IMR-90 (cell line): ENCODE measurements around the gene RNGTT. TPM values are rescaled to one million over a fixed set of nuclear protein-coding genes. Genes with fewer than 3 reads are reported as not detected.

Experiments
- ATAC-seq: fragments of 200-7000 bp; cut with Tn5 transposase; 2 replicates; pipeline ENCODE4 v1.9.1; 2020; ENCODE audit warnings: low read depth, mild to moderate bottlenecking, moderate library complexity
- BruUV-seq: library from RNA; stranded (reverse); fragments of 400-500 nt; replicated peaks from 2 replicates; lab custom pipeline; 2021; lab: Mats Ljungman, UMichigan
- CTCF ChIA-PET: fragments of 300-600 bp; formaldehyde crosslinking; extraction: SDS; loops from one replicate; lab custom pipeline; 2021; ENCODE audit warnings: antibody characterized with exemption; lab: Yijun Ruan, JAX
- POLR2A ChIA-PET: fragments of 300-600 bp; sonication (Branson Sonifier 250); formaldehyde crosslinking; loops from one replicate; lab custom pipeline; 2022; ENCODE audit warnings: antibody characterized with exemption; ENCODE audit not compliant: unreplicated experiment; lab: Charles Lee
- DNase-seq: peaks from one replicate; pipeline ENCODE4 v3.0.0; 2013
- H2AFZ ChIP-seq: replicated peaks from 2 replicates; pipeline ENCODE3; 2013; ENCODE audit warnings: low read length, mild to moderate bottlenecking; ENCODE audit not compliant: poor library complexity
- H2AK5ac ChIP-seq: 2 replicates; pipeline ENCODE4 v1.6.1; 2013; ENCODE audit warnings: low read depth, low read length, inconsistent platforms
- H2AK9ac ChIP-seq: replicated peaks from 2 replicates; pipeline ENCODE3; 2013; ENCODE audit warnings: mild to moderate bottlenecking, low read depth, low read length, moderate library complexity; ENCODE audit not compliant: poor library complexity
- H2BK120ac ChIP-seq: 2 replicates; pipeline ENCODE4 v1.6.1; 2013; ENCODE audit warnings: low read depth, low read length, inconsistent platforms
- H2BK15ac ChIP-seq: 3 replicates; pipeline ENCODE4 v1.6.1; 2013; ENCODE audit warnings: low read depth, low read length, inconsistent platforms
- H2BK20ac ChIP-seq: 2 replicates; pipeline ENCODE4 v1.6.1; 2013; ENCODE audit warnings: low read depth, mild to moderate bottlenecking, inconsistent platforms, low read length, moderate library complexity
- H2BK5ac ChIP-seq: 2 replicates; pipeline ENCODE4 v1.6.1; 2013; ENCODE audit warnings: mild to moderate bottlenecking, low read depth, low read length, inconsistent platforms; ENCODE audit not compliant: poor library complexity, severe bottlenecking
- H3K14ac ChIP-seq: replicated peaks from 2 replicates; pipeline ENCODE4 v1.6.1; 2013; ENCODE audit warnings: low read depth, low read length, inconsistent platforms
- H3K18ac ChIP-seq: 2 replicates; pipeline ENCODE4 v1.6.1; 2013; ENCODE audit warnings: low read depth, low read length, control low read depth
- H3K23ac ChIP-seq: 2 replicates; pipeline ENCODE4 v1.6.1; 2013; ENCODE audit warnings: low read depth, low read length, inconsistent platforms
- H3K27ac ChIP-seq: 2 replicates; pipeline ENCODE4 v1.5.1; 2013; ENCODE audit warnings: mild to moderate bottlenecking, control low read depth, low read length; ENCODE audit not compliant: insufficient read depth
- H3K27me3 ChIP-seq: 2 replicates; pipeline ENCODE4 v1.6.1; 2013; ENCODE audit warnings: low read length; ENCODE audit not compliant: control insufficient read depth, insufficient read depth
- H3K36me3 ChIP-seq: 2 replicates; pipeline ENCODE4 v1.6.1; 2013; ENCODE audit warnings: low read length, mixed read lengths; ENCODE audit not compliant: control insufficient read depth, insufficient read depth
- H3K4ac ChIP-seq: 2 replicates; pipeline ENCODE4 v1.6.1; 2013; ENCODE audit warnings: low read depth, low read length, inconsistent platforms
- H3K4me1 ChIP-seq: 2 replicates; pipeline ENCODE4 v1.6.1; 2013; ENCODE audit warnings: low read length, mixed read lengths; ENCODE audit not compliant: control insufficient read depth, insufficient read depth
- H3K4me2 ChIP-seq: 2 replicates; pipeline ENCODE4 v1.6.1; 2013; ENCODE audit warnings: low read depth, mild to moderate bottlenecking, control low read depth, low read length, moderate library complexity
- H3K4me3 ChIP-seq: 2 replicates; pipeline ENCODE4 v1.5.1; 2013; ENCODE audit warnings: low read depth, mild to moderate bottlenecking, control low read depth, low read length, moderate library complexity; ENCODE audit not compliant: insufficient read depth
- H3K56ac ChIP-seq: 2 replicates; pipeline ENCODE4 v1.6.1; 2013; ENCODE audit warnings: low read length, inconsistent platforms; ENCODE audit not compliant: insufficient read depth; ENCODE audit errors: extremely low read depth
- H3K79me1 ChIP-seq, 2 experiments: 2 replicates each; pipeline ENCODE4 v1.6.1; 2013; ENCODE audit warnings: low read length in 2 of 2, inconsistent platforms in 1 of 2, low read depth in 1 of 2
- H3K9ac ChIP-seq: 2 replicates; pipeline ENCODE4 v1.6.1; 2013; ENCODE audit warnings: low read depth, low read length, control low read depth
- H3K9me1 ChIP-seq: 2 replicates; pipeline ENCODE4 v1.6.1; 2013; ENCODE audit warnings: low read length, inconsistent platforms; ENCODE audit not compliant: insufficient read depth
- H3K9me3 ChIP-seq: 2 replicates; pipeline ENCODE4 v1.6.1; 2013; ENCODE audit warnings: low read length; ENCODE audit not compliant: control insufficient read depth, insufficient read depth
- H4K20me1 ChIP-seq: 2 replicates; pipeline ENCODE4 v1.6.1; 2013; ENCODE audit warnings: low read length, inconsistent platforms; ENCODE audit not compliant: insufficient read depth
- H4K5ac ChIP-seq: 2 replicates; pipeline ENCODE4 v1.6.1; 2013; ENCODE audit warnings: mild to moderate bottlenecking, low read depth, low read length, control low read depth
- H4K8ac ChIP-seq, 2 experiments: 2 replicates each; pipeline ENCODE4 v1.6.1; 2013; ENCODE audit warnings: low read depth in 2 of 2, low read length in 2 of 2, control low read depth in 1 of 2, inconsistent platforms in 1 of 2
- H4K91ac ChIP-seq: 2 replicates; pipeline ENCODE4 v1.6.1; 2013; ENCODE audit warnings: low read depth, low read length, inconsistent platforms; ENCODE audit not compliant: insufficient read depth
- BHLHE40 ChIP-seq: fragments of 150-350 bp; IDR thresholded peaks from 2 replicates; pipeline ENCODE4 v1.6.1; 2016; ENCODE audit warnings: mild to moderate bottlenecking, low read depth, low read length
- CEBPB ChIP-seq: IDR thresholded peaks from 2 replicates; pipeline ENCODE4 v1.6.1; 2012; ENCODE audit warnings: low read depth, low read length, improper control_type of control experiment
- CHD1 ChIP-seq: IDR thresholded peaks from 2 replicates; pipeline ENCODE4 v1.6.1; 2012; ENCODE audit warnings: low read depth, low read length, improper control_type of control experiment
- CTCF ChIP-seq: conservative IDR thresholded peaks from 2 replicates; pipeline ENCODE4 v1.5.1; 2012; ENCODE audit warnings: mild to moderate bottlenecking, low read depth, low read length, improper control_type of control experiment
- ELK1 ChIP-seq: fragments of 150-350 bp; IDR thresholded peaks from 2 replicates; pipeline ENCODE4 v1.6.1; 2016; ENCODE audit warnings: low read depth, mild to moderate bottlenecking, low read length, moderate library complexity, borderline replicate concordance
- MAFK ChIP-seq: IDR thresholded peaks from 2 replicates; pipeline ENCODE4 v1.6.1; 2012; ENCODE audit warnings: low read depth, low read length, improper control_type of control experiment
- MAZ ChIP-seq: IDR thresholded peaks from 2 replicates; pipeline ENCODE4 v1.6.1; 2012; ENCODE audit warnings: low read depth, mild to moderate bottlenecking, low read length, improper control_type of control experiment, moderate library complexity, borderline replicate concordance
- MXI1 ChIP-seq: IDR thresholded peaks from 2 replicates; pipeline ENCODE4 v1.6.1; 2012; ENCODE audit warnings: low read depth, mild to moderate bottlenecking, low read length, moderate library complexity, borderline replicate concordance
- NFE2L2 ChIP-seq: fragments of 150-350 bp; IDR thresholded peaks from 2 replicates; pipeline ENCODE4 v1.6.1; 2016; ENCODE audit warnings: low read depth, mild to moderate bottlenecking, low read length
- RCOR1 ChIP-seq: IDR thresholded peaks from 2 replicates; pipeline ENCODE4 v1.6.1; 2012; ENCODE audit warnings: mild to moderate bottlenecking, low read length, improper control_type of control experiment; ENCODE audit not compliant: insufficient replicate concordance
- RFX5 ChIP-seq: IDR thresholded peaks from 2 replicates; pipeline ENCODE4 v1.8.0; 2012; ENCODE audit warnings: low read depth, mild to moderate bottlenecking, low read length, moderate library complexity
- SMC3 ChIP-seq: fragments of 150-350 bp; IDR thresholded peaks from 2 replicates; pipeline ENCODE4 v1.6.1; 2016; ENCODE audit warnings: low read depth, mild to moderate bottlenecking, antibody characterized with exemption, low read length, moderate library complexity
- WGBS, 2 experiments: methylation state at CpG; one replicate each; pipeline versions ENCODE4 v1.1.5 to v1.1.7; 2013; ENCODE audit warnings: missing lambda C conversion rate in 2 of 2; ENCODE audit not compliant: insufficient read length in 1 of 2; ENCODE audit errors: extremely low coverage in 2 of 2; 5-methylcytosine and 5-hydroxymethylcytosine counted together
- dilution Hi-C: fragments of 300-500 bp; cut with HindIII; formaldehyde crosslinking; loops from one replicate; pipeline ENCODE4 v1.14.3; 2018; ENCODE audit warnings: low sequenced_read_pairs; ENCODE audit not compliant: unreplicated experiment
- in situ Hi-C: fragments of 300-500 bp; cut with MboI; formaldehyde crosslinking; loops from 3 replicates; pipeline ENCODE4 v1.14.3; 2019; ENCODE audit warnings: low sequenced_read_pairs, inconsistent platforms, mixed read lengths
- intact Hi-C: fragments of 100-400 bp; cut with micrococcal nuclease; formaldehyde crosslinking; loops from 2 replicates; pipeline ENCODE4 v1.10.0; 2022
- polyA plus RNA-seq, 3 experiments: library from polyadenylated mRNA; depleted of rRNA; stranded (reverse); fragments of >200 nt; gene quantifications; 2 replicates each; pipeline ENCODE4 v1.2.3, GENCODE V29; 2012; ENCODE audit warnings: low replicate concordance in 1 of 3
- total RNA-seq: library from RNA; depleted of rRNA; stranded (reverse); fragments of >200 nt; gene quantifications from 2 replicates; pipeline ENCODE4 v1.2.3, GENCODE V29; 2012

RNGTT gene
- total and polyA plus RNA-seq, 2 of the 4 experiments (the other 2 are of a cell fraction) = 5.4 to 21.7 TPM

- no peak for TF ChIP-seq MXI1
These were observed 44.0 kb upstream of the RNGTT start (continued) for GRCh38 chr6:89007209-89008000.

- H3K9ac ChIP-seq = no peak overlapping the region
- no peak for ATAC-seq
- H3K27ac ChIP-seq = no peak overlapping the region
- H3K4me2 ChIP-seq = no peak overlapping the region
- in situ Hi-C loops = no loop called here
- H2AK5ac ChIP-seq = no peak overlapping the region
- H2AK9ac ChIP-seq = no peak overlapping the region
- peaks cover 5% of the 10 kb centered on the region; the same call in 1 of the 2 replicates for H3K27me3 ChIP-seq
- H2AFZ ChIP-seq = no peak overlapping the region
- no peaks in the 10 kb centered on the region for H3K36me3 ChIP-seq
- DNase-seq = no peak
- no peaks in the 10 kb centered on the region for H4K20me1 ChIP-seq
- no peak overlapping the region for H3K14ac ChIP-seq
- intact Hi-C loops = no loop called here
- H3K4me3 ChIP-seq = no peak overlapping the region
- no peak overlapping the region for H3K4ac ChIP-seq
- no peak overlapping the region for H2BK120ac ChIP-seq
- H3K79me1 ChIP-seq = no peaks in the 10 kb centered on the region
- no peak overlapping the region for H2BK15ac ChIP-seq
- dilution Hi-C loops = no loop called here
- WGBS, 2 experiments = 92% methylated on average over 2 of the region's 4 CpGs; no CpG with 5 or more reads in 1 of the 2 experiments
- BruUV-seq = no TSS peak
- H3K56ac ChIP-seq = no peak overlapping the region
- H3K4me1 ChIP-seq = no peaks in the 10 kb centered on the region
- H4K5ac ChIP-seq = no peak overlapping the region
- H3K9me1 ChIP-seq = no peaks in the 10 kb centered on the region
- H2BK5ac ChIP-seq = no peak overlapping the region
- H3K23ac ChIP-seq = no peak overlapping the region
- no peak overlapping the region for H3K18ac ChIP-seq
- no peak overlapping the region for H2BK20ac ChIP-seq
- ChIA-PET POLR2A (no interaction called here), CTCF (interaction anchor here (0.7 kb wide), 1 partner anchor 103 kb away, joined by 3 read pairs; no protein-coding TSS in a partner anchor)
- no peak overlapping the region for H4K8ac ChIP-seq
- no peaks in the 10 kb centered on the region for H3K9me3 ChIP-seq
- TF ChIP-seq RCOR1 (no peak), BHLHE40 (no peak), MAZ (no peak), MAFK (no peak), MXI1 (no peak), RFX5 (no peak), NFE2L2 (no peak), CEBPB (no peak), ELK1 (no peak), CTCF (no peak), SMC3 (no peak), CHD1 (no peak)
- no peak overlapping the region for H4K91ac ChIP-seq
These were observed 39.1 kb upstream of the RNGTT start for GRCh38 chr6:89002523-89002922.
